ENCODE data around the gene USP43. TPM values are rescaled to one million over a fixed set of nuclear protein-coding genes. Genes with fewer than 3 reads are reported as not detected.

The USP43 gene
- total and polyA plus RNA-seq, 2 donors (not counting 1 experiment from before 2014, with no cell fraction given) = under 0.01 to 0.08 TPM

DNA sequence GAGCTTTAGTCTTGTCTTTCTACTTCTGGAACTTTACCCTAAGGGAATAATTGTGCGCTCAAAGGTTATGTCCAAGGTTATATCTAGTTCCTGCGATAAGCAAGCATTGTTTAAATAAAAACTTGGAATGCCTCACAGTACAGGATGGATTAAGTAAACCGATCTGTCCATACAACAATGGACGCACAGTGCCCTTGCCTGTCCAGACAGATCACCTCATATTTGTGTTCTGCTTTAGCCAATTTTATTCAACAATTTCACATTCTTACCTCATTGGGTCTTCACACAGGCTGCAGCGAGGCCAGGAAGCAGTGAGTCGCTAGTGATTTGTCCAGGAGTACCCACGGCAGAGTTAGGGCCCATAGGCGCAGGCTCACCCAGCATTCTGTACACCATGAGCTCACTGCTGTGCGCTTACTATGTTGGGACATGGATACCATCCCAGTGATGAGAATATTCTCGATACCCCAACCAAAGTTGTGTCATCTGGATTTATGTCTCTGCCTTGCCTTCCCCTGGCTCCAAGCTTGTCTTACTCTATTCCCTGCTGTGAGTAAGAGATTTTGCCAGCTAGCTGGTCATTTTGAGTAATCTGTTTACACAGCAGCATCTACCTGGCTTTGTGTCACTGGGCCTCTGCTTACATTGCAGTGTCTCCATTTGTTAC, 39.8 kb downstream of the USP43 start:
- Histone ChIP-seq H3K79me2 (ENCODE audit: control insufficient read depth, insufficient read depth, low read length) (no peaks in the 10 kb centered on the region), H3K9me3 (ENCODE audit: control insufficient read depth, insufficient read depth, low read depth, low read length) (no peaks in the 10 kb centered on the region), H3K36me3 (ENCODE audit: control insufficient read depth, insufficient read depth, low read length) (no peaks in the 10 kb centered on the region), H3K27ac (ENCODE audit: insufficient read depth, low read length) (no peak overlapping the region), H3K27me3 (ENCODE audit: control insufficient read depth, insufficient read depth, low read length) (no peaks in the 10 kb centered on the region), H3K4me1 (ENCODE audit: control insufficient read depth, extremely low read depth, insufficient read depth, low read length) (no peaks in the 10 kb centered on the region), H2AFZ (ENCODE audit: low read length) (no peak overlapping the region), H3K9ac (ENCODE audit: insufficient read depth, low read length) (no peak overlapping the region), H3K4me3 (replicated peaks in 1 of 4; ENCODE audit: control extremely low read depth in 1 of 4, insufficient read depth in 1 of 4, low read depth in 3 of 4, low read length in 4 of 4) (no peak overlapping the region), H3K4me2 (ENCODE audit: extremely low read depth, insufficient read depth, low read length) (no peak overlapping the region), H4K20me1 (ENCODE audit: control insufficient read depth, extremely low read depth, insufficient read depth, low read length) (no peaks in the 10 kb centered on the region)
- no peak for TF ChIP-seq EZH2 (IDR thresholded peaks at IDR 0.05; ENCODE audit: low read length, missing control alignments)
- TF ChIP-seq, protein P1, sequence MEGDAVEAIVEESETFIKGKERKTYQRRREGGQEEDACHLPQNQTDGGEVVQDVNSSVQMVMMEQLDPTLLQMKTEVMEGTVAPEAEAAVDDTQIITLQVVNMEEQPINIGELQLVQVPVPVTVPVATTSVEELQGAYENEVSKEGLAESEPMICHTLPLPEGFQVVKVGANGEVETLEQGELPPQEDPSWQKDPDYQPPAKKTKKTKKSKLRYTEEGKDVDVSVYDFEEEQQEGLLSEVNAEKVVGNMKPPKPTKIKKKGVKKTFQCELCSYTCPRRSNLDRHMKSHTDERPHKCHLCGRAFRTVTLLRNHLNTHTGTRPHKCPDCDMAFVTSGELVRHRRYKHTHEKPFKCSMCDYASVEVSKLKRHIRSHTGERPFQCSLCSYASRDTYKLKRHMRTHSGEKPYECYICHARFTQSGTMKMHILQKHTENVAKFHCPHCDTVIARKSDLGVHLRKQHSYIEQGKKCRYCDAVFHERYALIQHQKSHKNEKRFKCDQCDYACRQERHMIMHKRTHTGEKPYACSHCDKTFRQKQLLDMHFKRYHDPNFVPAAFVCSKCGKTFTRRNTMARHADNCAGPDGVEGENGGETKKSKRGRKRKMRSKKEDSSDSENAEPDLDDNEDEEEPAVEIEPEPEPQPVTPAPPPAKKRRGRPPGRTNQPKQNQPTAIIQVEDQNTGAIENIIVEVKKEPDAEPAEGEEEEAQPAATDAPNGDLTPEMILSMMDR (conservative IDR thresholded peaks at IDR 0.05 in 1 of 2, IDR thresholded peaks at IDR 0.05 in 1 of 2; ENCODE audit: low read depth in 1 of 2, low read length in 2 of 2) = no peak
- DNase-seq (ENCODE audit: low read depth in 2 of 2) = peak in 1 of 2 donors; percentile 47

DNA sequence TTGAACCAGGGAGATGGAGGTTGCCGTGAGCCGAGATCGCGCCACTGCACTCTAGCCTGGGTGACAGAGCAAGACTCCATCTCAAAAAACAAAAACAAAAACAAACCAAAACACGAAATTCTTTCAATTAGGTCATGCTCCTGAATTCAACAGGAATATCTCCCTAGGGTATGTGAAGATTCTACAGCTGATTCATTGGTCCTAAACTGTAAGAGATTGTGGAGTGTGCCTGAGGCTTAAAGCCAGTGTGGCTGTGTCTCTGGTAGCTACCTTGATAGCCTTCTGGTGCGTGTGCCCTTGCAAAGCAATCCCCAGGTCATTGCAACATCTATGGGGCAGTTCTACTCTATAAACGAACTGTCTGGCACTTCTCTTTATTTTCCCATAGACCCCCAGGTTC, 48.4 kb downstream of the USP43 start:
- H3K79me2 ChIP-seq (ENCODE audit: control insufficient read depth, insufficient read depth, low read length) = no peaks in the 10 kb centered on the region
- no peaks in the 10 kb centered on the region for H3K9me3 ChIP-seq (ENCODE audit: control insufficient read depth, insufficient read depth, low read depth, low read length)
- H3K9ac ChIP-seq (ENCODE audit: insufficient read depth, low read length) = no peak overlapping the region
- H4K20me1 ChIP-seq (ENCODE audit: control insufficient read depth, extremely low read depth, insufficient read depth, low read length) = no peaks in the 10 kb centered on the region
- TF ChIP-seq, protein P1 (conservative IDR thresholded peaks at IDR 0.05 in 1 of 2, IDR thresholded peaks at IDR 0.05 in 1 of 2; ENCODE audit: low read depth in 1 of 2, low read length in 2 of 2) = no peak
- no peak for TF ChIP-seq EZH2 (IDR thresholded peaks at IDR 0.05; ENCODE audit: low read length, missing control alignments)
- DNase-seq (ENCODE audit: low read depth in 2 of 2) = no peak
- H3K27me3 ChIP-seq (ENCODE audit: control insufficient read depth, insufficient read depth, low read length) = no peaks in the 10 kb centered on the region
- no peaks in the 10 kb centered on the region for H3K36me3 ChIP-seq (ENCODE audit: control insufficient read depth, insufficient read depth, low read length)
- H3K27ac ChIP-seq (ENCODE audit: insufficient read depth, low read length) = no peak overlapping the region
- H3K4me2 ChIP-seq (ENCODE audit: extremely low read depth, insufficient read depth, low read length) = no peak overlapping the region
- no peaks in the 10 kb centered on the region for H3K4me1 ChIP-seq (ENCODE audit: control insufficient read depth, extremely low read depth, insufficient read depth, low read length)
- H2AFZ ChIP-seq (ENCODE audit: low read length) = no peak overlapping the region
- H3K4me3 ChIP-seq (replicated peaks in 1 of 4; ENCODE audit: control extremely low read depth in 1 of 4, insufficient read depth in 1 of 4, low read depth in 3 of 4, low read length in 4 of 4) = no peak overlapping the region

DNA sequence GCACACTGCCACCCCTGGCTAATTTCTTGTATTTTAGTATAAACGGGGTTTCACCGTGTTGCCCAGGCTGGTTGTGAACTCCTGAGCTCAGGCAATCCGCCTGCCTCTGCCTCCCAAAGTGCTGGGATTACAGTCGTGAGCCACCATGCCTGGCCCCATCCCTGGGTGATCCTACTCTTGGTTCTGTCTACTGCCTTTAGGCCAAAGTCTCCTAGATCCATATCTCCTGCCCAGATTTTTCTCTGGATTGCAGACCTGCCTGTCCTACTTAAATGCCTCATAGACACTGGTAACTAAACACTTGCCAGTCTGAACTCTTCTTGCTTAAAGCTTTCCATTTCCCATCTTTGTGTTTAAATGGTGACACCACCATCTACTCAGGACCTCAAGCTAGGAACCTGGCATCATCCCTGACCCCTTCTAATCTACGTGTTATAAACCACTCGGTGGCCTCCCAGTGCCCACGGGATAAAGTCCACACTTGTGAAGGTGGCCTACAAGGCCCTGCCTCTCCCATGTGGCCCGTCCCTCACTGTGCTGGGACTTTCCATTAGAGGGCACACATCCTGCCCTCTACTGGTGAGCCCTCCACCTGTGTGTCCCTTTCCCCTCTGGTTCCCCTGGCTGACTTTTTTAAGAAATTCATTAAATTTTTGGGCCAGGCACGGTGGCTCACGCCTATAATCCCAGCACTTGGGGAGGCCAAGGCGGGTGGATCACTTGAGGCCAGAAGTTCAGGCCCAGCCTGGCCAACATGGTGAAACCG, 51.1 kb downstream of the USP43 start:
- no peak overlapping the region for H2AFZ ChIP-seq (ENCODE audit: low read length)
- H3K27ac ChIP-seq (ENCODE audit: insufficient read depth, low read length) = no peak overlapping the region
- no peak for DNase-seq (ENCODE audit: low read depth in 2 of 2)
- H3K79me2 ChIP-seq (ENCODE audit: control insufficient read depth, insufficient read depth, low read length) = no peaks in the 10 kb centered on the region
- TF ChIP-seq EZH2 (IDR thresholded peaks at IDR 0.05; ENCODE audit: low read length, missing control alignments) = no peak
- TF ChIP-seq, protein P1 (conservative IDR thresholded peaks at IDR 0.05 in 1 of 2, IDR thresholded peaks at IDR 0.05 in 1 of 2; ENCODE audit: low read depth in 1 of 2, low read length in 2 of 2) = no peak
- H3K4me3 ChIP-seq (replicated peaks in 1 of 4; ENCODE audit: control extremely low read depth in 1 of 4, insufficient read depth in 1 of 4, low read depth in 3 of 4, low read length in 4 of 4) = no peak overlapping the region
- no peak overlapping the region for H3K4me2 ChIP-seq (ENCODE audit: extremely low read depth, insufficient read depth, low read length)
- H3K36me3 ChIP-seq (ENCODE audit: control insufficient read depth, insufficient read depth, low read length) = no peaks in the 10 kb centered on the region
- no peaks in the 10 kb centered on the region for H3K4me1 ChIP-seq (ENCODE audit: control insufficient read depth, extremely low read depth, insufficient read depth, low read length)
- H3K9ac ChIP-seq (ENCODE audit: insufficient read depth, low read length) = no peak overlapping the region
- no peaks in the 10 kb centered on the region for H3K9me3 ChIP-seq (ENCODE audit: control insufficient read depth, insufficient read depth, low read depth, low read length)
- no peaks in the 10 kb centered on the region for H3K27me3 ChIP-seq (ENCODE audit: control insufficient read depth, insufficient read depth, low read length)
- no peaks in the 10 kb centered on the region for H4K20me1 ChIP-seq (ENCODE audit: control insufficient read depth, extremely low read depth, insufficient read depth, low read length)

Measured in fibroblast of lung (primary cell).